Measurements from ENCODE around the gene LSM4. TPM values are rescaled to one million over a fixed set of nuclear protein-coding genes. Genes with fewer than 3 reads are reported as not detected.

Gene LSM4
- total and polyA plus RNA-seq, 2 experiments from 2014 or later = 591 to 637 TPM

- TF ChIP-seq, protein P1, sequence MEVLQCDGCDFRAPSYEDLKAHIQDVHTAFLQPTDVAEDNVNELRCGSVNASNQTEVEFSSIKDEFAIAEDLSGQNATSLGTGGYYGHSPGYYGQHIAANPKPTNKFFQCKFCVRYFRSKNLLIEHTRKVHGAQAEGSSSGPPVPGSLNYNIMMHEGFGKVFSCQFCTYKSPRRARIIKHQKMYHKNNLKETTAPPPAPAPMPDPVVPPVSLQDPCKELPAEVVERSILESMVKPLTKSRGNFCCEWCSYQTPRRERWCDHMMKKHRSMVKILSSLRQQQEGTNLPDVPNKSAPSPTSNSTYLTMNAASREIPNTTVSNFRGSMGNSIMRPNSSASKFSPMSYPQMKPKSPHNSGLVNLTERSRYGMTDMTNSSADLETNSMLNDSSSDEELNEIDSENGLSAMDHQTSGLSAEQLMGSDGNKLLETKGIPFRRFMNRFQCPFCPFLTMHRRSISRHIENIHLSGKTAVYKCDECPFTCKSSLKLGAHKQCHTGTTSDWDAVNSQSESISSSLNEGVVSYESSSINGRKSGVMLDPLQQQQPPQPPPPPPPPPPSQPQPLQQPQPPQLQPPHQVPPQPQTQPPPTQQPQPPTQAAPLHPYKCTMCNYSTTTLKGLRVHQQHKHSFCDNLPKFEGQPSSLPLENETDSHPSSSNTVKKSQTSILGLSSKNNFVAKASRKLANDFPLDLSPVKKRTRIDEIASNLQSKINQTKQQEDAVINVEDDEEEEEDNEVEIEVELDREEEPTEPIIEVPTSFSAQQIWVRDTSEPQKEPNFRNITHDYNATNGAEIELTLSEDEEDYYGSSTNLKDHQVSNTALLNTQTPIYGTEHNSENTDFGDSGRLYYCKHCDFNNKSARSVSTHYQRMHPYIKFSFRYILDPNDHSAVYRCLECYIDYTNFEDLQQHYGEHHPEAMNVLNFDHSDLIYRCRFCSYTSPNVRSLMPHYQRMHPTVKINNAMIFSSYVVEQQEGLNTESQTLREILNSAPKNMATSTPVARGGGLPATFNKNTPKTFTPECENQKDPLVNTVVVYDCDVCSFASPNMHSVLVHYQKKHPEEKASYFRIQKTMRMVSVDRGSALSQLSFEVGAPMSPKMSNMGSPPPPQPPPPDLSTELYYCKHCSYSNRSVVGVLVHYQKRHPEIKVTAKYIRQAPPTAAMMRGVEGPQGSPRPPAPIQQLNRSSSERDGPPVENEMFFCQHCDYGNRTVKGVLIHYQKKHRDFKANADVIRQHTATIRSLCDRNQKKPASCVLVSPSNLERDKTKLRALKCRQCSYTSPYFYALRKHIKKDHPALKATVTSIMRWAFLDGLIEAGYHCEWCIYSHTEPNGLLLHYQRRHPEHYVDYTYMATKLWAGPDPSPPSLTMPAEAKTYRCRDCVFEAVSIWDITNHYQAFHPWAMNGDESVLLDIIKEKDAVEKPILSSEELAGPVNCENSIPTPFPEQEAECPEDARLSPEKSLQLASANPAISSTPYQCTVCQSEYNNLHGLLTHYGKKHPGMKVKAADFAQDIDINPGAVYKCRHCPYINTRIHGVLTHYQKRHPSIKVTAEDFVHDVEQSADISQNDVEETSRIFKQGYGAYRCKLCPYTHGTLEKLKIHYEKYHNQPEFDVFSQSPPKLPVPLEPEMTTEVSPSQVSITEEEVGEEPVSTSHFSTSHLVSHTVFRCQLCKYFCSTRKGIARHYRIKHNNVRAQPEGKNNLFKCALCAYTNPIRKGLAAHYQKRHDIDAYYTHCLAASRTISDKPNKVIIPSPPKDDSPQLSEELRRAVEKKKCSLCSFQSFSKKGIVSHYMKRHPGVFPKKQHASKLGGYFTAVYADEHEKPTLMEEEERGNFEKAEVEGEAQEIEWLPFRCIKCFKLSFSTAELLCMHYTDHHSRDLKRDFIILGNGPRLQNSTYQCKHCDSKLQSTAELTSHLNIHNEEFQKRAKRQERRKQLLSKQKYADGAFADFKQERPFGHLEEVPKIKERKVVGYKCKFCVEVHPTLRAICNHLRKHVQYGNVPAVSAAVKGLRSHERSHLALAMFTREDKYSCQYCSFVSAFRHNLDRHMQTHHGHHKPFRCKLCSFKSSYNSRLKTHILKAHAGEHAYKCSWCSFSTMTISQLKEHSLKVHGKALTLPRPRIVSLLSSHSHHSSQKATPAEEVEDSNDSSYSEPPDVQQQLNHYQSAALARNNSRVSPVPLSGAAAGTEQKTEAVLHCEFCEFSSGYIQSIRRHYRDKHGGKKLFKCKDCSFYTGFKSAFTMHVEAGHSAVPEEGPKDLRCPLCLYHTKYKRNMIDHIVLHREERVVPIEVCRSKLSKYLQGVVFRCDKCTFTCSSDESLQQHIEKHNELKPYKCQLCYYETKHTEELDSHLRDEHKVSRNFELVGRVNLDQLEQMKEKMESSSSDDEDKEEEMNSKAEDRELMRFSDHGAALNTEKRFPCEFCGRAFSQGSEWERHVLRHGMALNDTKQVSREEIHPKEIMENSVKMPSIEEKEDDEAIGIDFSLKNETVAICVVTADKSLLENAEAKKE (CRISPR knock-in tag; IDR thresholded peaks at IDR 0.05) = no peak
- TF ChIP-seq, protein P2, sequence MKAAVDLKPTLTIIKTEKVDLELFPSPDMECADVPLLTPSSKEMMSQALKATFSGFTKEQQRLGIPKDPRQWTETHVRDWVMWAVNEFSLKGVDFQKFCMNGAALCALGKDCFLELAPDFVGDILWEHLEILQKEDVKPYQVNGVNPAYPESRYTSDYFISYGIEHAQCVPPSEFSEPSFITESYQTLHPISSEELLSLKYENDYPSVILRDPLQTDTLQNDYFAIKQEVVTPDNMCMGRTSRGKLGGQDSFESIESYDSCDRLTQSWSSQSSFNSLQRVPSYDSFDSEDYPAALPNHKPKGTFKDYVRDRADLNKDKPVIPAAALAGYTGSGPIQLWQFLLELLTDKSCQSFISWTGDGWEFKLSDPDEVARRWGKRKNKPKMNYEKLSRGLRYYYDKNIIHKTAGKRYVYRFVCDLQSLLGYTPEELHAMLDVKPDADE (IDR thresholded peaks at IDR 0.05) = no peak
- no peak for TF ChIP-seq EZH2phosphoT487 (IDR thresholded peaks at IDR 0.05; ENCODE audit: unreplicated experiment)
Observed at GRCh38 chr19:18269070-18269723, 53.7 kb downstream of the LSM4 start (continued).

DNA sequence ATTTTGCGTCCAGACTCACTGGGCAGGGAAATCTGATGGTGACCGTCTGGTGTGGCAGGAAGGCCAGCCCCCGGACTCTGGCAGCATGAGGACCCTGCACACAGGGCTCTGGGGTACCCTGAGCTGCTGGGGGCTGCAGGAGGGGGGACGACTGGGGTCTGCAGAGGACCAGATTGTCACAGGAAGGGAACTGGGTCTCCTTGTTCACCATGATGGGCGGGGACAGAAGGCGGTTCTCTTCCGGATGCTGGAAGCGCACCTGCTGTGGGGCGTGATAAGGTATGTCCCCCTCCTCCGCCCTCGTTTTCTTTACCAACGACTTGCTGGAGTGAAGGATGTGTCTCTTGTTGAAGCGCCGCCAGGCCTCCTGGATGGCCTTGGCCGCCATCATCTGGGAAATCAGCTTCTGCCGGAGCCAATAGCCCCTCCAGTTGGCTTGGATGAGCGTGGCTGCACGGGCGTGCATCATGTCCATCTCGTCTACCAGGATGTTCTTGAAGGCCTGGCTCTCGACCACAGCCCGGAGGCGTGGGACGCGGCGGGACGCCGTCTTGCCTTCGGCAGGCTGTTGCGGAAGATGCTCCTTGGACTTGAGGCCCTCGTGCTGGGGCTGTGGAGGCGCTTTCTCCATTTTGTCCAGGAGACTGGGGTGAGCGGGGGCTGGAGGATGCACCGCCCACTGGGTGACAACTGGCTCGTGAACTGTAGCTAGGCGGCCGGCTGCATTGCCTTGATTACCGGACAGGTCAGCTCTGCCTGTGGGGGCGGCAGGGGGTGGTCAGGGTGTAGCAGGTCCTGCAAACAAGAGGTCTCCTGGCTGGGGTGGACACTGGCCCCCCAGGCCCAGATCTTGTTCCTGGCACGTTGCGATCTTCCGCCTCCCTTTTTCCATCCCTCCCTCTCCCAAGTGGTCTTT, 55.8 kb downstream of the LSM4 start:
- H3K4me3 ChIP-seq = no peak overlapping the region
- no peaks in the 10 kb centered on the region for H4K20me1 ChIP-seq (replicated peaks; ENCODE audit: insufficient read depth)
- H3K4me2 ChIP-seq = no peak overlapping the region
- H2AFZ ChIP-seq = no peak overlapping the region
- 0 out of 3 replicates have a peak, but pooled peaks cover 5% of the 10 kb centered on the region for H3K36me3 Mint-ChIP-seq (ENCODE audit: low read depth)
- H3K9me3 Mint-ChIP-seq = no peaks in the 10 kb centered on the region
- H3K27me3 Mint-ChIP-seq (ENCODE audit: insufficient read depth, low read depth, poor library complexity) = peaks cover 12% of the 10 kb centered on the region
- peaks cover 6% of the 10 kb centered on the region; the same call in 1 of the 2 replicates for H3K9me2 ChIP-seq (ENCODE audit: insufficient read depth)
- ATAC-seq = no peak
- H3K27ac ChIP-seq (ENCODE audit: low read depth) = no peak overlapping the region
- no peaks in the 10 kb centered on the region for H3K79me2 ChIP-seq (replicated peaks; ENCODE audit: insufficient read depth)
- no peaks in the 10 kb centered on the region for H3K27me3 ChIP-seq (ENCODE audit: insufficient read depth)
- no peaks in the 10 kb centered on the region for H3K4me1 Mint-ChIP-seq
- DNase-seq (ENCODE audit: low spot score) = no peak
- no peaks in the 10 kb centered on the region for H3F3A ChIP-seq (replicated peaks; ENCODE audit: low read depth)
- H3K27ac Mint-ChIP-seq = no peak overlapping the region
- H3K36me3 ChIP-seq (ENCODE audit: insufficient read depth) = no peaks in the 10 kb centered on the region
- no peaks in the 10 kb centered on the region for H3K4me1 ChIP-seq (ENCODE audit: insufficient read depth)
- no peak overlapping the region for H3K4me3 Mint-ChIP-seq
- TF ChIP-seq EZH2 (IDR thresholded peaks at IDR 0.05; ENCODE audit: low read depth, unreplicated experiment) (no peak), POLR2AphosphoS5 (IDR thresholded peaks at IDR 0.05; ENCODE audit: low read depth) (no peak), ZNF331 (CRISPR knock-in tag; IDR thresholded peaks at IDR 0.05; ENCODE audit: low read depth) (no peak), EZH2phosphoT487 (IDR thresholded peaks at IDR 0.05; ENCODE audit: unreplicated experiment) (no peak), STAT1 (IDR thresholded peaks at IDR 0.05; ENCODE audit: unreplicated experiment) (no peak), ZNF114 (CRISPR knock-in tag; IDR thresholded peaks at IDR 0.05) (no peak), CREB1 (CRISPR knock-in tag; IDR thresholded peaks at IDR 0.05; ENCODE audit: low read depth) (no peak)
- TF ChIP-seq, protein P3, sequence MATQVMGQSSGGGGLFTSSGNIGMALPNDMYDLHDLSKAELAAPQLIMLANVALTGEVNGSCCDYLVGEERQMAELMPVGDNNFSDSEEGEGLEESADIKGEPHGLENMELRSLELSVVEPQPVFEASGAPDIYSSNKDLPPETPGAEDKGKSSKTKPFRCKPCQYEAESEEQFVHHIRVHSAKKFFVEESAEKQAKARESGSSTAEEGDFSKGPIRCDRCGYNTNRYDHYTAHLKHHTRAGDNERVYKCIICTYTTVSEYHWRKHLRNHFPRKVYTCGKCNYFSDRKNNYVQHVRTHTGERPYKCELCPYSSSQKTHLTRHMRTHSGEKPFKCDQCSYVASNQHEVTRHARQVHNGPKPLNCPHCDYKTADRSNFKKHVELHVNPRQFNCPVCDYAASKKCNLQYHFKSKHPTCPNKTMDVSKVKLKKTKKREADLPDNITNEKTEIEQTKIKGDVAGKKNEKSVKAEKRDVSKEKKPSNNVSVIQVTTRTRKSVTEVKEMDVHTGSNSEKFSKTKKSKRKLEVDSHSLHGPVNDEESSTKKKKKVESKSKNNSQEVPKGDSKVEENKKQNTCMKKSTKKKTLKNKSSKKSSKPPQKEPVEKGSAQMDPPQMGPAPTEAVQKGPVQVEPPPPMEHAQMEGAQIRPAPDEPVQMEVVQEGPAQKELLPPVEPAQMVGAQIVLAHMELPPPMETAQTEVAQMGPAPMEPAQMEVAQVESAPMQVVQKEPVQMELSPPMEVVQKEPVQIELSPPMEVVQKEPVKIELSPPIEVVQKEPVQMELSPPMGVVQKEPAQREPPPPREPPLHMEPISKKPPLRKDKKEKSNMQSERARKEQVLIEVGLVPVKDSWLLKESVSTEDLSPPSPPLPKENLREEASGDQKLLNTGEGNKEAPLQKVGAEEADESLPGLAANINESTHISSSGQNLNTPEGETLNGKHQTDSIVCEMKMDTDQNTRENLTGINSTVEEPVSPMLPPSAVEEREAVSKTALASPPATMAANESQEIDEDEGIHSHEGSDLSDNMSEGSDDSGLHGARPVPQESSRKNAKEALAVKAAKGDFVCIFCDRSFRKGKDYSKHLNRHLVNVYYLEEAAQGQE (IDR thresholded peaks at IDR 0.05; ENCODE audit: unreplicated experiment) = no peak

Measured in GM23338 (cell line).